ENCODE data around the gene TMEM132A. TPM values are rescaled to one million over a fixed set of nuclear protein-coding genes. Genes with fewer than 3 reads are reported as not detected.

Gene TMEM132A
- total and polyA plus RNA-seq, 10 of the 15 experiments (the other 5 are each of a cell fraction or from before 2014, with no cell fraction given), result 0.16 to 25.0 (median 4.3) TPM

DNA sequence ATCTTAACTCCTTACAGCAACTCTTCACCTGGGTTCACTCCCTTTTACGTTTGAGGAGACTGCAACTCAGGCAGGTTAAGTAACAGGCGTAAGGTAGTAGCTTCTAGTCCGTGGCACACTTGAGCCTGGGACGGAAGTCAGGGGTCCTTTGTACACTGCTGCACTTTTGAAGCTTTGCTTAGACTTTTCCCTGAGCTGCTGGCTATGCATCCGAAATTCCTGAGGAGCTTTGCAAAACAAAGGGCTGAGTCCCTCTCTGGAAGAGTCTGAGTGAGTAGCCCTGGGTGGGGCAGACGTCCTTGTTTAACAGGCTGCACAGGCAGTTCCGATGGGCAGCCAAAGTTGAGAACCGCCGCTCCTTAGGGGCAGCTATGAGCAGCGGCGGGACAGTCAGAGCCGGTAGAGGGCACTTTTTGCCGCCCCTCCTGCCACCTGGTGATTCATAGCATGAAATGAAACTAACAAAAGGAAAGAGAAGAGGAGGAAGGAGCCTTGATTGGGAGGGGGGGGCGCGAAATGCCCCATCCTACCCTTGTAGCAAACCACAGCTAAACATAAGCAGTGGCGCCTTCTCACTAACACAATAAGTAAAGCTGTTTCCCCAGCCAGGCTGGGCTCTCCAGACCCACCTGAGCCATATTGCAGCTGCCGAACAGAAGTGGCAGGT lies 8.9 kb upstream of the TMEM132A start (continued):
- TF ChIP-seq, protein P1, sequence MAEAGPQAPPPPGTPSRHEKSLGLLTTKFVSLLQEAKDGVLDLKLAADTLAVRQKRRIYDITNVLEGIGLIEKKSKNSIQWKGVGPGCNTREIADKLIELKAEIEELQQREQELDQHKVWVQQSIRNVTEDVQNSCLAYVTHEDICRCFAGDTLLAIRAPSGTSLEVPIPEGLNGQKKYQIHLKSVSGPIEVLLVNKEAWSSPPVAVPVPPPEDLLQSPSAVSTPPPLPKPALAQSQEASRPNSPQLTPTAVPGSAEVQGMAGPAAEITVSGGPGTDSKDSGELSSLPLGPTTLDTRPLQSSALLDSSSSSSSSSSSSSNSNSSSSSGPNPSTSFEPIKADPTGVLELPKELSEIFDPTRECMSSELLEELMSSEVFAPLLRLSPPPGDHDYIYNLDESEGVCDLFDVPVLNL (IDR thresholded peaks at IDR 0.05; ENCODE audit: low read depth, low read length), result no peak; the same call in 1 of the 2 replicates
- TF ChIP-seq SIN3A (IDR thresholded peaks at IDR 0.05; ENCODE audit: low read depth, low read length) (peak; percentile 46; the same call in 1 of the 2 replicates), RAD21 (IDR thresholded peaks at IDR 0.05; ENCODE audit: insufficient read depth, low read depth, low read length) (peak; percentile 37; the same call in 1 of the 2 replicates), BHLHE40 (IDR thresholded peaks at IDR 0.05; ENCODE audit: borderline replicate concordance in 1 of 2, low read depth in 2 of 2, low read length in 1 of 2) (peak; percentile 53 to 67; a peak in 3 of 4 replicates), CHD4 (IDR thresholded peaks at IDR 0.05) (no peak), TBL1XR1 (IDR thresholded peaks at IDR 0.05; ENCODE audit: low read depth, low read length) (peak; percentile 71), SP1 (IDR thresholded peaks at IDR 0.05; ENCODE audit: low read depth, low read length) (no peak), ASH2L (IDR thresholded peaks at IDR 0.05; ENCODE audit: borderline replicate concordance, low read depth) (no peak), NR2C1 (IDR thresholded peaks at IDR 0.05) (0 out of 2 replicates have a peak, but pooled peaks have one; percentile 8), SUZ12 (IDR thresholded peaks at IDR 0.05; ENCODE audit: unreplicated experiment) (no peak), POLR2A (IDR thresholded peaks at IDR 0.05; ENCODE audit: low read depth, low read length) (peak; percentile 31; the same call in 1 of the 2 replicates), HCFC1 (IDR thresholded peaks at IDR 0.05; ENCODE audit: low read length) (peak; percentile 29; the same call in 1 of the 2 replicates), ATF7 (IDR thresholded peaks at IDR 0.05; ENCODE audit: low read depth) (peak; percentile 74), RUNX3 (IDR thresholded peaks at IDR 0.05; ENCODE audit: low read length) (no peak), CREM (IDR thresholded peaks at IDR 0.05; ENCODE audit: low read depth) (peak; percentile 69), EP300 (IDR thresholded peaks at IDR 0.05; ENCODE audit: borderline replicate concordance in 1 of 2, control insufficient read depth in 1 of 2, low read depth in 2 of 2, low read length in 2 of 2) (peak in 1 of 2 experiments; percentile 81; a peak in 1 of 4 replicates), KAT2A (conservative IDR thresholded peaks at IDR 0.05; ENCODE audit: control insufficient read depth, low read depth, low read length) (no peak), BACH1 (IDR thresholded peaks at IDR 0.05; ENCODE audit: borderline replicate concordance) (no peak), SREBF1 (IDR thresholded peaks at IDR 0.05; ENCODE audit: low read length) (peak; percentile 56; the same call in 1 of the 2 replicates), MTA3 (IDR thresholded peaks at IDR 0.05; ENCODE audit: borderline replicate concordance, low read length) (no peak), IKZF2 (IDR thresholded peaks at IDR 0.05) (peak; percentile 93 to 96), YY1 (IDR thresholded peaks at IDR 0.05; ENCODE audit: low read depth, low read length) (no peak), SREBF2 (IDR thresholded peaks at IDR 0.05; ENCODE audit: low read length) (no peak), FOXM1 (IDR thresholded peaks at IDR 0.05; ENCODE audit: low read depth, low read length) (no peak), ZNF207 (IDR thresholded peaks at IDR 0.05; ENCODE audit: borderline replicate concordance) (0 out of 2 replicates have a peak, but pooled peaks have one; percentile 28)
- TF ChIP-seq, protein P2, sequence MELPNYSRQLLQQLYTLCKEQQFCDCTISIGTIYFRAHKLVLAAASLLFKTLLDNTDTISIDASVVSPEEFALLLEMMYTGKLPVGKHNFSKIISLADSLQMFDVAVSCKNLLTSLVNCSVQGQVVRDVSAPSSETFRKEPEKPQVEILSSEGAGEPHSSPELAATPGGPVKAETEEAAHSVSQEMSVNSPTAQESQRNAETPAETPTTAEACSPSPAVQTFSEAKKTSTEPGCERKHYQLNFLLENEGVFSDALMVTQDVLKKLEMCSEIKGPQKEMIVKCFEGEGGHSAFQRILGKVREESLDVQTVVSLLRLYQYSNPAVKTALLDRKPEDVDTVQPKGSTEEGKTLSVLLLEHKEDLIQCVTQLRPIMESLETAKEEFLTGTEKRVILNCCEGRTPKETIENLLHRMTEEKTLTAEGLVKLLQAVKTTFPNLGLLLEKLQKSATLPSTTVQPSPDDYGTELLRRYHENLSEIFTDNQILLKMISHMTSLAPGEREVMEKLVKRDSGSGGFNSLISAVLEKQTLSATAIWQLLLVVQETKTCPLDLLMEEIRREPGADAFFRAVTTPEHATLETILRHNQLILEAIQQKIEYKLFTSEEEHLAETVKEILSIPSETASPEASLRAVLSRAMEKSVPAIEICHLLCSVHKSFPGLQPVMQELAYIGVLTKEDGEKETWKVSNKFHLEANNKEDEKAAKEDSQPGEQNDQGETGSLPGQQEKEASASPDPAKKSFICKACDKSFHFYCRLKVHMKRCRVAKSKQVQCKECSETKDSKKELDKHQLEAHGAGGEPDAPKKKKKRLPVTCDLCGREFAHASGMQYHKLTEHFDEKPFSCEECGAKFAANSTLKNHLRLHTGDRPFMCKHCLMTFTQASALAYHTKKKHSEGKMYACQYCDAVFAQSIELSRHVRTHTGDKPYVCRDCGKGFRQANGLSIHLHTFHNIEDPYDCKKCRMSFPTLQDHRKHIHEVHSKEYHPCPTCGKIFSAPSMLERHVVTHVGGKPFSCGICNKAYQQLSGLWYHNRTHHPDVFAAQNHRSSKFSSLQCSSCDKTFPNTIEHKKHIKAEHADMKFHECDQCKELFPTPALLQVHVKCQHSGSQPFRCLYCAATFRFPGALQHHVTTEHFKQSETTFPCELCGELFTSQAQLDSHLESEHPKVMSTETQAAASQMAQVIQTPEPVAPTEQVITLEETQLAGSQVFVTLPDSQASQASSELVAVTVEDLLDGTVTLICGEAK (IDR thresholded peaks at IDR 0.05; ENCODE audit: borderline replicate concordance), result no peak
- TF ChIP-seq, protein P3, sequence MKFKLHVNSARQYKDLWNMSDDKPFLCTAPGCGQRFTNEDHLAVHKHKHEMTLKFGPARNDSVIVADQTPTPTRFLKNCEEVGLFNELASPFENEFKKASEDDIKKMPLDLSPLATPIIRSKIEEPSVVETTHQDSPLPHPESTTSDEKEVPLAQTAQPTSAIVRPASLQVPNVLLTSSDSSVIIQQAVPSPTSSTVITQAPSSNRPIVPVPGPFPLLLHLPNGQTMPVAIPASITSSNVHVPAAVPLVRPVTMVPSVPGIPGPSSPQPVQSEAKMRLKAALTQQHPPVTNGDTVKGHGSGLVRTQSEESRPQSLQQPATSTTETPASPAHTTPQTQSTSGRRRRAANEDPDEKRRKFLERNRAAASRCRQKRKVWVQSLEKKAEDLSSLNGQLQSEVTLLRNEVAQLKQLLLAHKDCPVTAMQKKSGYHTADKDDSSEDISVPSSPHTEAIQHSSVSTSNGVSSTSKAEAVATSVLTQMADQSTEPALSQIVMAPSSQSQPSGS (IDR thresholded peaks at IDR 0.05; ENCODE audit: low read length), result no peak
